T1000 (cell line): ENCODE data around the gene LHX5.

ENCODE experiments used
- DNase-seq: peaks from one replicate; lab custom pipeline; 2025; ENCODE audit warnings: mixed read lengths; lab: John Stamatoyannopoulos, UW

The LHX5 gene

DNA sequence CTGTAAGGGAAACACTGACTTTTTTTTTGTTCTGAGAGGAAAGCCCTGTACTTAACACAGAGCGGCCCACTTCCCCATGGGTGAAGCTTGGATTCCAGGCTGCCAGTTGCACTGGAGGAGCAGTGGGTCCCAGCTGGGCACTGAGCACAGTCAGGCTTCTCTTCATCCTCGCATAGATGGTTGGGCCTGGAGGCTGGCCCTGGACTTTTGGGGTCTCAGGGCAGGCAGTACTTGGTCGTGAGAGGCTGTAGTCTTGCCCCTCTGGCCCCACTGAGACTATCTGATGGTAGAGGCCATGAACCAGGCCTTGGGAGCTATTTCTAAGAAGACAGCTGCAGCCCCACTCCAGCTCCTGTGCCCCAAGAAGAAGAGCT lies 6.2 kb upstream of the LHX5 start:
- no peak for DNase-seq

DNA sequence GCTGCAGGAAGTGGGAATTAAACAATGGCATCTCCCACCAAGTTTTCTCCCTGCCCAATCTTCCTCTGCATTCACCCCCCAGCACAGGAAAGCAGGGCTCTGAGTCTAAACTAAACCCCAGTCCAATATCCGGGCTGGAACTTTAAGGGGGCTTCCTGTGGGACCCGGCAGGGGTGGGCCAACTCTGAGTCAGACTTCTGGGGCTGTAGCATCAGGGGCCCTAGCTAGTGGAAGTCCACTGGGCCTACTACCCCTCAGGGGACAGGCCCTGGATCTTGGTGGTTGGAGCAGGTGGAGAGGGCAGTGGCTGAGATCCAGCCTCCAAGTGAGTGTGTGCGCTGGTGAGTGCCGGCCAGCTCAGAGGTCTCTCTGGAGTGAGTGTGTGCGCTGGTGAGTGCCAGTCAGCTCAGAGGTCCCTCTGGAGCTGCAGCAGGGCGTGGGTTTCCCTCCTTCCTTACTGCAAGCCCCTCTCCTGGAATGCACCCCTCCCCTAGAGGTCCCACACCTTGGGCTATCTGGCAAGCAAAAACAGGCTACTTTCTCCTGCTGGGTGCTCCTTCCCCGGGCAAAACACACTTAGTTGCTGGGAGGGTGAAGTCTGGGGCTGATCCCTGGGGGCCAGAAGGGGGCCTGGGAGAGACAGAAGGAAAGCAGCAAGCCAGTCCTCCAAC lies 5.6 kb upstream of the LHX5 start:
- DNase-seq: no peak

DNA sequence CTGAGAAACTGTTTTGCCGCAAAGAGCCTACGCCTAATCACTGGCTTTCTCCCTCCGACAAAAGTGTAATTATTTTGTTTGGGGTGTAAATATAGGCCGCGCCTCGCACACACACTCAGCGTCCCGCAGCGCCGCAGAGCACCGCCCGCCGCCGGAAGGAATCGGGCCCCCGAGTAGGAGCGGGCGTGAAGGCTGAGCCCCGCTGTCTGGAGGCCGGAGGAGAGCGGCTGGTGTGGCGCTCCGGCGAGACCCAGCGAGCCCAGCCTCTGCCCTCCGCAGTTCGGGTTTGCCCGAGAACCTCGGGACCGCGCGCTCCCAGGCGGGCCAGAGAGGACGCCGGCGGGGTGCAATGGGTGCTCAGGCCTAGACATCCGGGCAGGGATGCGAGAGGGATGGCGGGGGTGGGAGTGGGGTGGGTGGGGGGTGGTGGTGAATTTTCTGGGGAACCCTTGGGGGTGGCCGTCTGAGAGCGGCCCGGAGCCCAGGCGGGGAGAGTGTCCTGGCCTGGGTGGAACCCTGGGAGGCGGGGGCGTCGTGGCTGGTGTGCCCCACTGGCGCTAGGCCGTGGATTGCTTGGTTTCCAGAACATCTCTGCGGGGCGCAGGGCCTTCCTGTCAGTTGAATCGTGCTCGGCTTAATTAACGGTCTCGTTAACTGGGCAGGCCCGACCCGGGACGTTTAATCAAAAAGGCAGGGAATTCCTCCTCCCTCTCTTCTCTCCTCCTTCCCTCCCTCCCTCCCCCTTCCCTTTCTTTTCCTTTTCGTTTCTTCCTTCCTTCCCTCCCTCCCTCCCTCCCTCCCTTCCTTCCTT lies 4.7 kb upstream of the LHX5 start:
- DNase-seq: no peak

DNA sequence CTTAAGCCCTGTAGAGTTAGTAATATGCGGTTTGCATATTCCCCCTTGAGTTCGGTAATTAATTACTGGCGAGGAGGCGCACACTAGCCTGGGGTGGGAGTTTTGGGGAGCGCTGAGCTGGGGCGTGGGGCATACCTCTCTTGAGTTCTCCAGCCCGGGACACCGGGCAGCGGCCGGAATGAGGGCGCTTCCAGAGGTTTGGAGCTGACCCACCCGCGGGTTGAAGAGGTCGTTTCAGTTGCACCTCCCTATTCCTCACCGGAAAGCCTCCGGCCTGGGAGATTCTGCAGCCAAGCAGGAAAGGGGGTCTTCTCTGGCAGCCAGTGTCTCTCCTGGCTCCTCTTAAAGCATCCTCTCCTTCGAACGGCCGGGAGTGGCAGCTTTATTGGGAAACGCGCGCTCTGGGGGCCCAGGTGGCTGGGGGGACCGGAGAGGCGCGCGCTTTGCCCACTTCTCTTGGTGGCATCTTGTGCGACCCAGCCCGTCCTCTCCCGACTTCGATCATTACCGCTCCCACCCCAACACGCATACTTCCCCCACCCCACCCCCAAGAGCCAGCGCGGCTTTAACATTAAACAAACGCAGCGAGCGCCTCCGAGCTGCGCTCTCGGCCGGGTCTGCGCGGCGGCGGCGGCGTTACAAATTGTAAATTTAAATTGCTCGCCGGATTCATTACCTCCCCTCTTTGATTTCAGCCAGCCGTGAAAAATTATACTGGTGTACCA lies 3.9 kb upstream of the LHX5 start:
- DNase-seq: no peak

DNA sequence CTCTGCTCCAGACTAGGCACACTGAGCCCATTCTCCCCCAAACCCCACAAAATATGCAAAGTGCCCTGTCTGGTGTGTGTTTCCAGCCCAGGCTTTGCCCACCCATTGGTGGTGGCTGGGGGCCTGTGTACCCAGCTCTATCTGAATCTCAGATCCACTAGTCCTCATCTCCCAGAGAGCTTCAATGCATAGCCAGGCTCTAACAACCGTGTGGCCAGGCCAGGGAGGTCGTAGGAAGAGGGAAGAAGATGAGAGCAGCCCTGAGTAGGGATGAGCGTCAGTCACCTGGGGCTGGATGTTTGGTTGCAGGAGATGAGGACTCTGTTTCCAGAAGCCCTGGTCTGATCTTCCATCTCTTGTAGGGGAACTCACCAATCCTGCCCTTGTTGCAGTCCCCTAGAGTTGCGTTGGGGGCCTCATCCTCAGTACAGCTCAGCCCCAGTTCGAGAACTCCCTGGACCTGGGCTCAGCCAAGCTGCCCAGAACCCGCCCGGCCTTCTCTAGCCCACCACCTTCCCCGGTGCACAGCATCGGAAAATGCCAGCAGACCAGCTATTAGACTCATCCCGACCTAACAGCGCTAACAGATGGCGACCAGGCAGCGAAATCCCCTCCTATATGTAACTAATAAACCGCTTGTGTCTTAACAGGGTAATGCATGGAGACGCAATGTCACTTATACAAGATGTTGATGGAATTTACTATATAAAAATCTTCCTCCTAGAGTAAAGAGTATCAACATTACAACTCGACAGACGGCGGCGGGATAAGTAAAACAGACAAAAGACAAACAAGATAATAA lies 3.2 kb upstream of the LHX5 start:
- DNase-seq: no peak

DNA sequence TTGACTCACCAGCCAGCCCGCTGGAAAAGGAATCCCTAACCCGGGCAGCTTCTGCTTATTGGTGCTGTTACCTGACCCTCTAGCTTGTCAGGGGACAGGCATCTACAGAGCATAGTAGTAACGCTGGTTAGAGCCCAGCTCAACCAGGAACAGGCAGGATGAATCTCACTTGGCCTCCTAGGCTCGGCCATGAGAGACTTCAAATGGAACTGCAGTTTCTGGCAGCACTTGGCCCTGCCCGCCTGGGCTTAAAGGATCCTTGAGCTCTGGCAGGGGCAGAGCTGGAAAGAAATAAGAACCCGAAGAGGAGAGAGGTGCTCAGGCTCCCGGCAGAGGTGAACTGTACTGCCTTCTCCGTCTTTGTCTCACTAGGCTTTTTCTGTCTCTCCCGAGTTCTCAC lies 2.3 kb upstream of the LHX5 start:
- DNase-seq: no peak

DNA sequence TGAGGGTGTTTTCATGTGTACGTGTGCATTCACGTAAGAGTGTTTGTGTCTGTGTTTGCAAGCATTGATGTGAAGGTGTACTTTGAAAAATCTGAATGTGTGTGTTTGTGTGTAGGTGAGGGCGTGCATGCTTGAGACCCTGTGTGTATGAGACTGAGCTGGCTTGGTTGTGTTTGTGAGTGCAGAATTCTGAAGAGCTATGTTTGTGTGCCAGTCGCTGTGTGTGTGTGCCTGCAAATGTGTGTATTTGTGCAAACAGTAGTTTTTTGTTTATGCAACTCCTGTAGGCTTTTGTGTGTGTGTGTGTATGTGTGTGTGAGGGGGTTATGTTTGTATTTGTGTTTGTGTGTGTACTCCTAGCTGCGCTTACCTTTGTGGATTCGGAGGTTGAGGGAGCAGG lies 1.7 kb upstream of the LHX5 start:
- no peak for DNase-seq

DNA sequence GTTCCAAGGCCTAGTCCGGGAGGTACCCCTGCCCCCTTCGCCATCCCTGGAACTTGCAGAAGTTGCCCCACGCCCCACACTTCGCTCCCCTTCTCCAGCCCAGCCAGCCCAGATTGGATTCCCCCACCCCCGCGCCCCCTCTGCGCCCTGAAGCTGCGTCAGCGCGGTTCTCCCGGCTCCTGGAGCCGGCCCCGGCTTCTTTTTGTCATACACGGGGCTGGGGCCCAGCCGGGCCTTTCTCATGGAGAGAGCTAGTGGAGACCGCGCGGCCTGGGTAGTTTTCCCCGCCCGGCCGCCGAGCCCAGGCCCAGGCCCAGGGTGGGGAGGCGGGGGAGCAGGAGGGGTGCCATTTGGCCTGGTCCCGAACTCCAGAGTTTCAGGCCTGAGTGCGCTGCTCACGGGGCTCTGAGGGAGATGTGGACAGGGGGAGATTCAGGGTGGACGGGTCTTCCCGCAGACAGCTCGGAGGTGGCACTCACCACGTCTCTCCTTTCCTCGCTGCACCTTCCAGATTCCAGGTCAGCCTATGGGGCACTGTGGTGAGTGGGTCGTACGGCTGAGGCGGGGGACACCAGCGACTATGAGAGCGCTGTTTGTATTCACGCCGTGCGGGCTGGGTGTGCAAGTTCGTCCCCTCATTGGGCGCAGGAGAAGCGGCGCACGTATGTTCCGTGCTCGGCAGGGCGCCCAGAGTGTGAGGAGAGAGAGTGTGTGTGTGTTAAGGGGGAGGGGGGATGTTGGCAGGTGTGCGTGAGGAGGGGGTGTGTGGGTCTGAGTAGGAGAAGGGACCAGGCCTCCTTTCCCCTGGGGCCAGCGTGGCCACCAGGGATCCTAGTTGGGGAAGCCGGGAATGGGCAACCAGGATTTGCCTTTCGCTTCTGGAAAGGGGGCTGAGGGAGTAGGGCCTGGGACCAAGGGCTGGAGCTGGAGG lies 785 bp upstream of the LHX5 start:
- DNase-seq: no peak

DNA sequence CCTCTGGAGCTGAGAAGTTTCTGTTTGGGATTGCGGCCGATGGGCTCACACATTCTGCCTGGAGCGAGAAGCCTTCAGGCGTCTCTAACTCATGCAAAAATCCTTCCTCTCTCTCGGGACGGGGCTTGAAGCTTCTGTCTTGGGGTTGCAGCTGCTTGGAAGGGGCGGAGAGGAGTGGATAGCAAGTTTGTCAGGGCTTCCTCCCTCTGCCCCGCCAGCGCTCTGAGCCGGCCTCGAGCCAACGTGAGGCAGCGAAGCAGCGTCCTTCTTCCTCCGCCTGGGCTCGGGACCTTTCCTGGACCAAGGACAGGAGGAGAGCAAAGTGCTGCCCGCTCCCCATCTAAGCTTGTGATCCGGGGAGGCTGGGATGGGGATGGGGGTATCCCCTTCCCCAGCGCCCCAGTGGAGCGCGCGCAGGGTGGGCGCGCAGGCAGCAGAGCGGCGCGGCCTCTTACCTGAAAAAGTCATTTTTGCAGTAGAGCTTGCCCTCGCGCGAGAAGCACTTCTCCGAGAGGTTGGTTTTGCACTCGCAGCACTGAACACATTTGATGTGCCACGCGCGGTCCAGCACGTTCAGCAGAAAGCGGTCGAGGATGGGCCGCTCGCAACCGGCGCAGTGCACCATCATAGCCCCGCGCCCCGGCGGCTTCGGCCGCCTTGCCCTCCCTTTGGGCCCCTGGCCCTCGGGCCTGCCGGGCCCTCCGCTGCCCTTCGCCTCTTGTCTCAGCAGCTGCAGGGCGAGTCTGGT lies 626 bp downstream of the LHX5 start:
- no peak for DNase-seq

DNA sequence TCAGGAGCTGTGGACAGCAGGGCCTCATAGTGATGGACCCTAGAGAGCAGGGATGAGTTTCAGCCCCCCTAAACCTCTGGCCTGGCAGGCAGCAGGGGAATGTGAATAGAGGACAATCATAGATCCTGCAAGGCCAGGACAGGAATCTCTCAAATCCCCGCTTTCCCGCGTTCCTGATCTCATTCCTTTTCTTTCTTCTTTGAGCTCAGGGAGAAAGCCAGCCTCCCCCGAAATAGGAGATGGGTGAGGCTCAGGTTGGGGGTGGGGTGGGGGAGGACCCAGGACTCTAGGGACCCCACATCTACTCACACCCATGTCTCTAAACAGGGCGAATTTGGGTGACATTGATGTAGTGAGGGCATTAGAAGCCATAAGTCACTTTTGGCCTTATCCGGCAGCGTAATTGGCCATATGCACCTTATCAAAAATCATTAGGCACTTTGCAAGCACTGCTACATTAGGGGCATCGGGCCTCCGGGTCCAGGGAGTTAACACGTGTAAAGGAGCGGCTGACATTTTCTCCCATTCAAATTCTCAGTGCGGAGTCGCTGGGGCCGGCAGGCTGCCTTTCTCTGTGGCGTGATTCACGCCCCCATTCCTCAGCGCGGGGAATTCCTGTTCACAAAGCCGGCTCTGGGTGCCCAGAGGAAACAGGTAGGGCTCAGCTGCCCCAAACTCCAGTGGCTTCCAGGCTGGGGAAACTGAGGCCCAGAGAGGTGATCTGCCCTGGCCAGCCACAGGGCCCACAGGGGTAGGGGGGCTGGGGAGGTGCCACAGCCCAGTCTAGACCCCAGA lies 1.5 kb downstream of the LHX5 start:
- no peak for DNase-seq

DNA sequence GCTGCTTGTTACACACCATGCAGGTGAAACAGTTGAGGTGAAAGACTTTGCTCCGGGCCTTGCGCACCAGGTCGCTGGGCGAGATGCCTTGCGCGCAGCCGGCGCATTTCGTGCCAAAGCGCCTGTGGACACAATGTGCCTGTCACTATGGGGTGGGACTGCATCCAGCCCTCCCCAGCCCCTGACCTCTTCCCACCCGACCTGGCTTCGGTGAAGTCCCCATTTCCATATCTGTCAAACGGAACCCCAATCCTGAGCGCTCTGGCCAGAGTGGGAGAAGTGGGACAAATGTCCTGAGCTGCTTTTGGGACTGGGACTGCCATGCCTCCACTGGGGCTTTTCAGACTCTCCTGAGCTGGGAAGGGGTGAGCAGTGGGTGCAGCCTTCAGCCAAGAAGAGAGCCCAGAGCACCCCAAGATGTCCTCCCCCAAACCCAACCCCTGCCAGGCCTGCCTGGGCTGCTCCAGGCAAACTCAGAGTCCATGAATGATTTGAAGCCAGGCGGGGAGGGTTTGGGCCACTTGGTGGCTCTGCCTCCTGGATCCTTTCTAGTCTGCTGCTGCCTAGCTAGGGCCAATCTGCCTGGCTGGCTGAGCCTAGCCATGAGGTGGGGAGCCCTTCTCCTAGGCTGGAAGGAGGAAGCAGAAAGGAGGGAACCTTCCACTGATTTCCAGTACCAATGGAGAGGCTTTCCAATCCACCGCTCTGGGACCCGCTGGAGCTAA lies 2.3 kb downstream of the LHX5 start:
- DNase-seq: no peak

DNA sequence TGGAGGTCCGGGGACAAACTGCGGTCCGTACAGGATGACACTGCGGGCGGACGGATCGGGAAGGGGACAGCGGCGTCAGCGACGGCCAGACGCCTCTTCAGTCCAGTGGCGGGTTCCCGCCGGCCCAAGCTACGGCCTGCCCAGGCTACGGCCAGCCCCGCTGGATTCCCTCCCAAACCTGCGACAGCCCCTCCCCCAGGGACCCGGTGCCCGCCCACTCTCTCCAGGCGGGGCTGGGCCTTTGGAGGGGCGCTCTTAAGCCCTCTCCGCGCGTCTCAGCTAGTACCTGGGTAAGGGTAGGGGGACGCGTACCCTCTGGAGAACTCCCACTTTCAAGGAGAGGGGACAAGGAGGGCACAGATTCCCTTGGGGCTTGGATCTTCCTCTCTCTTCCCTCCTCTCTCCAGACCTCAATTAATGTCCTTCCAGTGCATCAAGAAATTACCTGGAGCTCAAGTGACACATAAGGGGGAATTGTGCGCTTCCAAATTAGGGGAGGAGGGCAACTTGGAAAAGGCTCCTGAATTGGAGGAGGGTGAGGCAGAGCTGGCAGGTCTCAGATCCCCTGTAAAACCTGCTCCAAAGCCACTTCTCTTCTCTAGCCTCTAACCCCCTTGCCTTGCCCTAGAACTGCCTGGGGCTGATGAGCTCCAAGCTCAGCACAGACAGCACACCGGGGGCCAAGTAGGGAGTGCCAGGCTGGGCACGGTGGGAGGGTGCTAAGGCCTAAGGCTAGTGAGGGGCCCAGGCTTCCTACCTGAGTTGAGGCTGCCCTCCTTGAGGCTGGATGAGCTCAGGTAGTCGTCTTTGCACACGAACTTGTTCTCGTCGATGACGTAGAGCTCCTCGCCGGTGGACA lies 3.1 kb downstream of the LHX5 start:
- no peak for DNase-seq

DNA sequence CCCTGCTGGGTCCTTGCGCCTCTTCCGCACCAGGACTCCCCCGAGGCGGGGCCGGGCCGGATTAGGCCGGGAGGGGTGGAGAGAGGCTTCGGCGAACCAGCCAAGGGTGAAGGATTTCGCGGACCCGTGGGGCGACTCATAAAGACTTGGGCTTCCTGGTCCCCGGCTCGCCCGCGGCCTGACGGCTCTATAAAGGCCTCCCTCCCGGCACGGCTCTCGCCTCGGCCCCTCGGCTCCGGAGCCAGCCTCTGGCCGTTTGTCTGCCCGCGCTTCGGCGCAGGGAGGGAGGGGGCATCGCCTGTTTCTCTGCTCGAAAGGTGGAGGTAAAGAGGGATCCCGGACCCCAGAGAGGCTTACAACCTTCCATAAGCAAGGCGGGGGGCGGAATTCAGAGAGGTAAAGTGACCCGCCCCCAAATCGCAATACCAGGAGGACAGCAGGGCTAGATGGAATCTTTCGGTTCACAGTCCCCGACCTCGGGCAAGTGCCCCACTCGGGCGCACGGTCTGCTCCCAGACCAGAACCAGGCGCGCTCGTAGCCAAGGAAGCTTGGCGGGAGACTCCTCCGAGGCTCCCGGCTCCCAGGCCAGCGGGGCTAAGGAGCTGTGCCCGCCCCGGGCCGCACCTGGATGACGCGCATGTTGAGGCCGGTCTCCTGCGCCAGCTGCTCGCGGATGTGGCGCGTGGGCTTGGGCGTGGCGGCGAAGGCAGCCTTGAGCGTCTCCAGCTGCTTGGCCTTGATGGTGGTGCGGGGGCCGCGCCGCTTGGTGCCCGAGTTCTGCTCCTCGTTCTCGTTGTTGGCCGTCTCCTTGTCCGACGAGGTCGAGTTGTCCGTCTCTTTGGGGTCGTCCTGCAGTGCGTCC lies 3.9 kb downstream of the LHX5 start:
- no peak for DNase-seq

DNA sequence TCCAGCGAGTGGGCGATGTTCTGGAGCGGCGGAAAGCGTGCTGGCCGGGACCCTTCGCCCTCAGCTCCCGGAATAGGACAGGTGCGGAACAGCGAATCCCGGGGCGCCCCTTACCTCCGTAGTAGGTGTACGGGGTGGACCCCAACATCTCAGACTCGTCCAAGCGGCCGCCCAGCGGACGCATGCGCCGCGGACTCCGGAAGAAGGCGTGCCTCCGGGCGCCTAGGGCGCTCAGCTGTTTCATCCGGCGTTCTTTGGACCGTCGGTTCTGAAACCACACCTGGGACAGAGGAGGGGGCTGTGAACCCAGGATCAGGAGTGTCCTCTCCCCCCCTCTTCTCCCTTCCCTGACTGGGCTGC lies 4.5 kb downstream of the LHX5 start:
- no peak for DNase-seq

DNA sequence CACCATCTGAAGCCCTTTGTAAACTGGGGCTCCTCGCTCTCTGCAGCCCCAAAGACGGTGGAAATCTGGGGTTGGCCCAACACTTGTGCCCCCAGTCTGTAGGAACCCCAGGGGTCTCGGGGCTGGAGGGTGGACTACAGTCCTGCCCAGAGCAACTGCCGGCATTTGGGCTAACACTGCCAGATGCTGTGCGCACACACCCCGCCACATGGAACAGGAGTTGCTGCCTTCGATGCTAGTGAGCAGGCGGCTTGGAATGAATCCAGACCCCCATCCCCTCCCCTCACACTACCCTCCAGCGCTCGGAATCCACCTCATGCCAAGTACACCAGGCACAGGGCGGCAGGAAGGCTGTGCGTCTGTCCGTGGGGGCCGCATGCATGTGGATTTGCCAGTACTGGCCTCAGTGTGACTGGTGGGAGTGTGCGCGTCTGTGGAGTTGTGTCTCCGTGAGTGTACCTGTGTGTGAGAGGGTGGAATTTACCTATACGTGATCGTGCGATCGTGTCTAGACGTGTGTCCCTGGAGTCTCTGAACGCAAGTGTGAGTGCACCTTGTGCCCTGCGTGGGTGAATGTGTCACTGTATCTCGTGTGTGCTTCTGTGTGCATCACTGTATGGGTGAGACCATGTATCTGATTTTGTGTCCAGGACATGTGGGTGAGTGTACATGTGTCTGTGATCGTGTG lies 5.1 kb downstream of the LHX5 start:
- DNase-seq: no peak

DNA sequence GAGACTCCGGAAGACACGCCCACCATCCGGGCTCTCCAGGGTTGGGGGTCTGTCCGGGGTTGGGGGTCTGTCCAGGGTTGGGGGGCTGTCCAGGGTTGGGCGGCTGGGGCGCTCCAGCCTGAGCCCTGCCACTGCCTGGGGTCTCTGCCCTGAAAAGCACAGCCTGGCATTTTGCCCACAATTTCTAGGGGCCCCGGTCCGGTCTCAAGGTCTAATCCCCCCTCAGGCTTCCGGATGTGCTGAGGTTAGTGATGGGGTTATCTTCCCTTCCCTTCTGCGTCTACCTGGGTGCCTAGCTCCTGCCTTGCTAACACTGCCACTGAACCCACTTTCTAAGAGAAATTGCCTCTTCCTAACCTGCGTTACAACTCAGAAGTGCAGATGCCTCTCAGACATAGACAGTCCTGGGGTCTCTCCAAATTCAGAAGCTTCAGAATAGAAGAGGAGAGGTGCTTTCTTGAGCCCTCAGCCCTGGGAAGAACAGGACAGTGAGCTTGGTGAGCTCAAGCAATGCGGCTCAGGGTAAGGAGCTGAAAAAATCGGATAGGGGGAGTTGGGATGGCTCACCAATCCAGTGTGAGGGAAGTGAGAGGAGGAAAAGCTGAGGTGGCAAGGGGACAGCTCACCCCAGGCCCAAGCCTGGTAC lies 5.7 kb downstream of the LHX5 start:
- no peak for DNase-seq
